GM19468 (cell line): Measurements from ENCODE around the gene TMEM135.
"Not testable (repeated sequence)": the region's sequence is repeated elsewhere in the genome, so short reads cannot be mapped to it uniquely, and the experiment has no call there.

Experiments
- ATAC-seq: cut with Tn5 transposase; IDR thresholded peaks from one replicate; pipeline ENCODE4 v1.9.1; 2021; ENCODE audit warnings: mild to moderate bottlenecking, moderate library complexity, moderate number of reproducible peaks; ENCODE audit not compliant: unreplicated experiment; ENCODE audit errors: extremely low read depth

The TMEM135 gene

GRCh38 chr11:87037450-87038234 is at the start of gene TMEM135:
TSS of gene TMEM135 (plus strand) at chr11:87037934. CDS start at chr11:87038046, 112 bp downstream.
- peak; percentile 99 for ATAC-seq

DNA sequence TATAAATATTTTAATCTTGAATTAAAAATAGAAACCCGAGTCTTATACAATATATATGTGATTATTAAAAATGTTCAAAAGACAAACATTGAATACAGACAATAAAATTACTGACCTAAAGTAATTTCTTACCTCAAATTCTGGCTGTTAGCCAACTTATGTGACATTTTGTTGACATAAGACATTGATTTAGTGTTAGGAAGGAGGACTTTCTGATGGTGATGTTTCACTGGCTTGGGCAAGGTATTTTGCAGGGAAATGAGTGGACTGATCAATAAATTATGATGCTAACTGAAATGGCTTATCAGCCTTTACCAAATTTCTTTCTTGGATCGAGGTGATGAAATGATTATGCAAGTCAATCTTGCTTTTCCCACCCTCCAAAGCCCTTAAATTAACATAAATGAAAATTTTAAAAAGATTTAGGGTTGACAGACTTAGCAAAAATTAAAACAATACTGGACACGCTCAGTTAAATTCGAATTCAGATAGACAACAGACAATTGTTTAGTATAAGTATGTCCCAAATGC is 49.3 kb upstream of the TMEM135 start:
- no peak for ATAC-seq

DNA sequence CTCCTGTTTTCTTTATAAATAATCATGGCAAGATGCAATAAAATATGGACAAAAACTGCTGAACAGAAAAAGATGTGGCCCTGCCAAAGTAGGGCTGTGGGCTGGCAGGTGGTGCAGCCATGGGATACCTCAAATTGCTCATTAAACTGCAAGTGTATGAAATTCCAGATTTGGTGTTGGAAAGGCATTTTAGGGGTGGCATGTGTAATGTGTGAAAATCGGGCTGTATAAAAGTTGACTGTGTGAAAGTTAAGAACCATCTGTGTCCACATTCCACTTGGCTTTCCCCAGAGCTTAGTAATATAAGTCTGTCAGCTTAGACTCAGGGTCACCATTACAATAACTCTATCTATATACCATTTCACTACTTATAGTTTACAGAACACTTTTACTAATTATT is 47.7 kb upstream of the TMEM135 start:
- no peak for ATAC-seq

GRCh38 chr11:86990515-86990914 is 47.2 kb upstream of the TMEM135 start:
- ATAC-seq, result no peak

DNA sequence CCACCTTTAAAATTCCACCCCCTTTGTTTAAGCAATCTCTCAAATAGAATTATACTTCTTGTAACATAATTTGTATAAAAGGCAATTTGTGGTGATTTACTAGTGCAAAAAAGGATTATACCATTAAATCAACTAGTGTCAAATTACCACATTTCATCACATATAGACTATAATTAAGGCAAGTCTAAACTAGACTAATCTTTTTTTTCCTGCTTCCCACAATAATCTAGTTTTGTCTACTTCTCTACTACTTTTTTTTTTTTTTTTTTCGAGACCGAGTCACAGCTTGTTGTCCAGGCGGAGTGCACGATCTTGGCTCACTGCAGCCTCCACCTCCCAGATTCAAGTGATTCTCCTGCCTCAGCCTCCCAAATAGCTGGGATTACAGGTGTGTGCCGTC is 46.4 kb upstream of the TMEM135 start:
- no peak for ATAC-seq

- ATAC-seq, result not testable (repeated sequence)
These were observed 45.4 kb upstream of the TMEM135 start for GRCh38 chr11:86992340-86992739.

- ATAC-seq, result no peak
These were observed 44.7 kb upstream of the TMEM135 start for GRCh38 chr11:86993031-86993430.

- ATAC-seq, result no peak
These were observed 40.7 kb upstream of the TMEM135 start for GRCh38 chr11:86996953-86997570.

DNA sequence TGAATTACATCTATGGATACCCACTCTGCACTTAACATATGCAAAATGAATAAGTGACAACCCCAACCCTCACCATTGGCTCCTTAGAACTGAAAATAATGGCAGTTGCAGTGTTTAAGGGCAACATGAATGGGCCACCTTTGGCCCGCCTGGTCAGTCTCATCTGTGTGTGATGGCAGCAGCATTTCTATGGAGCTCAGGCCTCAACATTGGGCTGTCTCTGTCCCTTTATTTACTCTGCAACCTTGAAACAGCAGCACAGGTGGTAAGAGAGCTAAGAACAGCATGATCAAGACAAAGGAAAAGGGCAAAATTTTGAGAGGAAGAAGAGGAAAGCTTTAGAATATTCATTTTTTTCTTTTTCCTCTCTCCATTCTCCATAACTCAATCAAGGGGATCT is 38.3 kb upstream of the TMEM135 start:
- no peak for ATAC-seq

DNA sequence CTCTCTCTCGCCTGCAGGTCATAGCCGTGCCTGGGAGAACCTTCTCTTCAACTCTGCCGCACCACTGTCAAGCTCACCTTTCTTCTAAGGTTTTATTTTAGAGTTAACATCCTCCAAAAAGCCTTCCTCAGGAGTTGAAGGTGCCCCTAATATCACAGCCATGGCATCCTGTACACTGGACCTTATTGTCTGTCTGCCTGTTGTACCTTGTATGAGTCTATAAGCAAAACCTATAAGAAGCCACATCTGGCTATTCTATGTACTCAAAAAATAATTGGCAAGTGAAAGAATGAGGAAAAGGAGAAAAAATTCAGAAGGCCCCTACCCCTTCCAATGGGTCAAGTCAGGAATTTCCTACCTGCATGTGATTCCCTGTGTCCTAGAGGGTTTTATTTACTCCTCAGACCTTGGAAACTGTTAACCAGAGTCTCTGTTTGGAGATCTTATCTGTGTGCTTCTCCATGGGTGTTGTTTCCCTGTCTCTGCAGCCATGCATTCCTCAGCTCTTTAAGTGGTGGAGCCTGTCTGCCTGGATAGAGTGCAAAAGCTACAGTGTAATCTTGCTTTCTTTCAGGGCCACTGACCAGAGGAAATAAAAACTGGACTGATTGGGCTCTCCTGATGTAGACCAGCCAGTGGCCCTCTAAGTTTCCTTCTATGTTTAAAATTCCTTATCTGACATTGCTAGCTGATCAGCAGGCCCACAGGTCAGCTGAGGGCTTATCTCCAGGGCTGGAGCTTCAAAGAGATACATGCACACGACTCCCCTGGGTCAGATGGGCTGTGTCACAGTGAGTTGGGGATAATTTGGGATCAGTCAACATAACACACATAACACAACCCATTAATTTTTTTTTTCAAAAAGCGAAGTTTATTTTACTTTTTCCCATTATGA is 37.6 kb upstream of the TMEM135 start:
- ATAC-seq, result no peak

DNA sequence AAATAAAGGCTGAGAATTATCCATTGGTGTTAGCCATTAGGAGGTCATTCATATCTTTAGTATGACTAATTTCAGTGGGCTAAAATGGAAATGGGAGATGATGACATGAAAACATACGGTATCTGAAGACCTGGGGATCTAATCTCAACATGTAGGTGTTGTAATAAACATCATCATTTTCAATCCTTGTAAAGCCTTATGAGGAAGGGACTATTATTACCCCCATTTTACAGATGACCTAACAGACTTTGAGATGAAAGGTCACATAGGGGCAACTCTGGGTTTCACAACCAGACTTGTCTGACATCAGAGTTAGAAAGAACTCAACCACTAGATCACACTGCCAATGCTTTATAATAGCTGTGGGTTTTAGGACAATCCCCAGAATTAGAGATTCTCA is 34.8 kb upstream of the TMEM135 start:
- no peak for ATAC-seq

- ATAC-seq, result not testable (repeated sequence)
These were observed 33.5 kb upstream of the TMEM135 start for GRCh38 chr11:87004281-87004680.

GRCh38 chr11:87005569-87005921 is 32.2 kb upstream of the TMEM135 start:
- no peak for ATAC-seq

- no peak for ATAC-seq
These were observed 31.7 kb upstream of the TMEM135 start for GRCh38 chr11:87006035-87006434.

DNA sequence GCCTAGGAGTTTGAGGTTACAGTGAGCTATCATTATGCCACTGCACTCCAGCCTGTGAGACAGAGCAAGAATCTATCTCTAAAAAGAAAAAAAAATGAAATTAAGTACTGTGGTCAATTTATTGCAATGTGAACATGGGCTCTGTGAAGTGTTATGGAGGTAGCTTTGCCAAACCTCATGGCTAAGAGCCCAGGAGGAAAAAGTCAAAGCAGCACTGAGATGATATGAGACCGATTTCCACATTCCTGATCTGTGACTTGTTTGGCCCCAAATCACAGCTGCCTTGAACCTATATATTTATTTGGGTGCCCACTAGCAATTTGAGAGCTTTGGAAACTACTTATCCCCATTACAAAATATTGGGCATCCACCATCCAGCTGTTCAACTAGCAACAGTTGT is 29.8 kb upstream of the TMEM135 start:
- ATAC-seq, result no peak

DNA sequence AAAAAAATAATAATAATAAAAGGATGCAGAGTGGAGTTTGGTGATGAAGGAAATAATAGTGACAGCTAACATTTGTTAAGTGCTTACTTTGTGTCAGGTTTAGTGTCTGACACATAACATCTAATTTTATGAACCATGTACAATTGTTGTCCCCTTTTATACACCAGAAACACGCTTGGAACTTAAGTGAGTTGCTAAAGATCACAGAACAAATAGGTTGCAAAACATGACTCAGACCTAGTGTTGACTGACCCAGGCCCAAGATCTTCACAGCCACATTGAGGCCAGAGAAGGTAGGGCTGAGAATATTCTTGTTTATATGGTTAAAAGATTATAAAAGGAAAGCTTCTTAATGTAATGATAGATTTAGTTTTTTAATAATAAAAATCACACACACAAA is 25.6 kb upstream of the TMEM135 start:
- ATAC-seq, result no peak

GRCh38 chr11:87012673-87013072 is 25.1 kb upstream of the TMEM135 start:
- ATAC-seq, result no peak

DNA sequence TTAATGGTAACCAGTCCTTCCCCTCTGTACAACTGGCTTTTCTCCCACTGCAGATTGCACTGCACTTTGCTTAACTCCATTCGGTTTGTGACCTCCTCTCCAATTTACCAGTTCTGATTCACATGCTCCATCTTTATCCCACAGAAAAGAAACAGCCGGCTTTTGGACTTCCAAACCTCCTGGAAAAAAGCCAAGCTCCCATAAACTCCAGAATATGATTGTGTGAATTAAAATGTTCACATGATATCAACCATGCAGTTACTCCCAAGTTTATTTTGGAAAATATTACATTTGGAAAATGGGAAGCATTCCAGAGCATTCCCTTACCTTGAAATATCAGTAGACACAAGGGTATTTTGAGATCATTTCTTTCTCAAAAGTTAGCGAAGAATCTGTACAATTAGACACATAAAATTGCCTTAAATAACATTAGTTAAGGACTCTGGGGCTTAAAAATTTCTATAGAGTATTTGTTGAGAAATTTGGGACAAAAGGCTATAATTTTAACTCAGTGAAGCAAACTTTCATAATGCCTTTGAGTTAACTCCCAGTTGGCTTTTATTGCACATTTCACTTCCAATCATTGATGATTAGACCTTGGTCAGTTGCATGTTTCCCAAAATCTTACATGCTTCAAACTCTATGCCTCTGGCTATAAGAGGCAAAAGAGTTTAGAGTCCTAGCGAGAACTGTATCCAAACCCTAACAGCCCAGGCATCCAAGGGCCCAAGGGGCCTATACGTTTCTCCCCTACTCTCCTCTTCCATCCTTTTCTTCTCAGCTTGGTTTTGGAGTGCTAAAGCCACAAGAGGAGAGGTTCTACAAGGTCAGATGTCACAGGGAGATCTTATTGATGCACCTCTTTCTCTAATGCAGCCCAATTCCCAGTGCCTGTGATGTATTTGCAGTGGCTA is 23.6 kb upstream of the TMEM135 start:
- ATAC-seq, result no peak

- no peak for ATAC-seq
These were observed 22.1 kb upstream of the TMEM135 start for GRCh38 chr11:87015645-87016044.
